Mammary epithelial cell (primary cell): ENCODE data around the gene PHF11.

Experiments
- EZH2 ChIP-seq: IDR thresholded peaks from 2 replicates; pipeline ENCODE4 v1.6.1; 2012; ENCODE audit warnings: low read length, inconsistent platforms, borderline replicate concordance
- TF ChIP-seq, protein P1 (sequence below), 2 donors: IDR thresholded peaks in 1 of 2; conservative IDR thresholded peaks in 1 of 2; 2 replicates each; pipeline ENCODE4 v1.5.1; 2011 to 2012; ENCODE audit warnings: inconsistent platforms in 2 of 2, low read length in 2 of 2, mild to moderate bottlenecking in 2 of 2, control low read depth in 1 of 2, low read depth in 1 of 2; ENCODE audit not compliant: insufficient read depth in 1 of 2; ENCODE audit errors: extremely low read depth in 1 of 2

DNA sequence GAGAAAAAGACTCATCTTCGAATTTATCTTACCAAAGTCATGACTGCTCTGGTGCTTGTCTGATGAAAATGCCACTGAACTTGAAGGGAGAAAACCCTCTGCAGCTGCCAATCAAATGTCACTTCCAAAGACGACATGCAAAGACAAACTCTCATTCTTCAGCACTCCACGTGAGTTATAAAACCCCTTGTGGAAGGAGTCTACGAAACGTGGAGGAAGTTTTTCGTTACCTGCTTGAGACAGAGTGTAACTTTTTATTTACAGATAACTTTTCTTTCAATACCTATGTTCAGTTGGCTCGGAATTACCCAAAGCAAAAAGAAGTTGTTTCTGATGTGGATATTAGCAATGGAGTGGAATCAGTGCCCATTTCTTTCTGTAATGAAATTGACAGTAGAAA lies 19.2 kb upstream of the PHF11 start:
- TF ChIP-seq, protein P1, sequence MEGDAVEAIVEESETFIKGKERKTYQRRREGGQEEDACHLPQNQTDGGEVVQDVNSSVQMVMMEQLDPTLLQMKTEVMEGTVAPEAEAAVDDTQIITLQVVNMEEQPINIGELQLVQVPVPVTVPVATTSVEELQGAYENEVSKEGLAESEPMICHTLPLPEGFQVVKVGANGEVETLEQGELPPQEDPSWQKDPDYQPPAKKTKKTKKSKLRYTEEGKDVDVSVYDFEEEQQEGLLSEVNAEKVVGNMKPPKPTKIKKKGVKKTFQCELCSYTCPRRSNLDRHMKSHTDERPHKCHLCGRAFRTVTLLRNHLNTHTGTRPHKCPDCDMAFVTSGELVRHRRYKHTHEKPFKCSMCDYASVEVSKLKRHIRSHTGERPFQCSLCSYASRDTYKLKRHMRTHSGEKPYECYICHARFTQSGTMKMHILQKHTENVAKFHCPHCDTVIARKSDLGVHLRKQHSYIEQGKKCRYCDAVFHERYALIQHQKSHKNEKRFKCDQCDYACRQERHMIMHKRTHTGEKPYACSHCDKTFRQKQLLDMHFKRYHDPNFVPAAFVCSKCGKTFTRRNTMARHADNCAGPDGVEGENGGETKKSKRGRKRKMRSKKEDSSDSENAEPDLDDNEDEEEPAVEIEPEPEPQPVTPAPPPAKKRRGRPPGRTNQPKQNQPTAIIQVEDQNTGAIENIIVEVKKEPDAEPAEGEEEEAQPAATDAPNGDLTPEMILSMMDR (conservative IDR thresholded peaks at IDR 0.05 in 1 of 2, IDR thresholded peaks at IDR 0.05 in 1 of 2; ENCODE audit: extremely low read depth in 1 of 2, insufficient read depth in 1 of 2, low read depth in 1 of 2, low read length in 2 of 2), result no peak
- no peak for TF ChIP-seq EZH2
